ENCODE results near the gene ANKRD11.
A peak's percentile ranks its signal among the peaks of the same experiment; 100 is the strongest.

ANKRD11 gene

DNA sequence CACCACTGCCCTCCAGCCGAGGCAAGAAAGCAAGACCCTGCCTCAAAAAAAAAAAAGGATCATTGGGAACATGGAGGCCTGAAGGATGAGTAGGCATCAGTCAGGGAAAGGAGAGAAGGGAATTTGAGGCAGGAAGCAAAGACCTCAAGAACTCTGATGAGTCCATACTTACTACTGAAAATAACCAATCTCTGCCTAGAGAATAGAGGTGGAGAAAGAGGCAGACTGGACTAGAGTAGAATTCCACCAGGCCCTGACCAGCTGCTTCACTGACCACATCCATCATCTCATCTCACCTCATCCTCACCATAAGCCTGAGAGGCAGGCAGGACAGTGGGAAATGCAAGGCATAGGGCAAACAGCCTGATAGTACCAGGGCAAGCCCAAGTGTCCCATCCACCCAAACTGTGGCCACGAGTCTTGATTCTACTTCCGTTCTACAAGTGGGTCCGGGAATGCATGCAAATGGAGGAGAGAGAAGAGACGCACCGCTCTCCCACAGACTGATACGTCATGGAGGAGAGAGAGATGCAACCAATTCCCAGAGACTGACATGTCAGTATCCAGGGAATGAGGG is 17.1 kb downstream of the ANKRD11 start:
- no peak overlapping the region for H2BK15ac ChIP-seq (ENCODE audit: low read depth, poor library complexity, severe bottlenecking)
- no peak overlapping the region for H2AFZ ChIP-seq (ENCODE audit: low read depth, low read length)
- WGBS = 96% methylated on average over 7 of the region's 7 CpGs
- no peak overlapping the region for H2BK120ac ChIP-seq (ENCODE audit: low read depth, low read length)
- no peak overlapping the region for H2AK5ac ChIP-seq (ENCODE audit: low read length, severe bottlenecking)
- H3K9ac ChIP-seq (ENCODE audit: low read length) = no peak overlapping the region
- H3K4me3 ChIP-seq (ENCODE audit: insufficient read depth in 1 of 2, low read depth in 1 of 2, low read length in 2 of 2) = no peak overlapping the region
- peak overlapping the region in 1 of 2 experiments; percentile 6 for H3K18ac ChIP-seq (ENCODE audit: low read depth in 1 of 2, low read length in 2 of 2)
- peaks cover 0 to 3% of the 10 kb centered on the region in 2 experiments for H3K36me3 ChIP-seq (ENCODE audit: control insufficient read depth in 1 of 2, insufficient read depth in 2 of 2, low read depth in 1 of 2, low read length in 2 of 2)
- no peaks in the 10 kb centered on the region for H3K79me1 ChIP-seq (replicated peaks; ENCODE audit: low read length, poor library complexity, severe bottlenecking)
- no peak overlapping the region for H3K4ac ChIP-seq (ENCODE audit: low read depth in 1 of 2, low read length in 2 of 2)
- no peak overlapping the region for H3K14ac ChIP-seq (ENCODE audit: low read length in 2 of 2)
- peaks cover 27% of the 10 kb centered on the region for H3K4me1 ChIP-seq (ENCODE audit: control insufficient read depth, insufficient read depth, low read depth, low read length)
- no peak for DNase-seq
- H4K91ac ChIP-seq (ENCODE audit: low read length) = no peak overlapping the region
- no peak overlapping the region for H2BK5ac ChIP-seq (ENCODE audit: low read depth, low read length, poor library complexity, severe bottlenecking)
- H2BK12ac ChIP-seq (ENCODE audit: low read length in 2 of 2) = no peak overlapping the region
- H3K9me3 ChIP-seq (ENCODE audit: control insufficient read depth, low read length) = no peaks in the 10 kb centered on the region
- no peak overlapping the region for H3K23ac ChIP-seq (ENCODE audit: low read length in 2 of 2)
- no peak overlapping the region for H3K4me2 ChIP-seq (ENCODE audit: low read length, poor library complexity, severe bottlenecking)
- H3K27ac ChIP-seq (ENCODE audit: low read length, poor library complexity, severe bottlenecking) = no peak overlapping the region
- H3K27me3 ChIP-seq (ENCODE audit: control insufficient read depth in 1 of 2, insufficient read depth in 1 of 2, low read length in 2 of 2) = no peaks in the 10 kb centered on the region
- H4K8ac ChIP-seq (ENCODE audit: low read length) = no peak overlapping the region

DNA sequence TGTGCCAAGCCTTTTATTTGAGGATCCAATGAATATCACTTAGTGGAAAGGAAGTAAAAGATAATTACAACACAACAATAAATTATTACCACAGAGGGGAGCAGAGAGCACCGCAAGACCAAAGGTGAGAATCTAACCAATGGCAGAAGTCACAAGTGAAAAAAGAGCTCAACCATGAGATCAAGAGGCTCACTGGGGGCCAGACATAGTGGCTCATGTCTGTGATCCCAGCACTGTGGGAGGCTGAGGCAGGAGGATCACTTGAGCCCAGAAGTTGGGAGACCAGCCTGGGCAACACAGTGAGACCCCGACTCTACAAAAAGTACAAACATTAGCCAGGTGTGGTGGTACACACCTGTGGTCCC is 17.7 kb downstream of the ANKRD11 start:
- Histone ChIP-seq H3K9me3 (ENCODE audit: control insufficient read depth, low read length) (no peaks in the 10 kb centered on the region), H2BK120ac (ENCODE audit: low read depth, low read length) (no peak overlapping the region), H3K27me3 (ENCODE audit: control insufficient read depth in 1 of 2, insufficient read depth in 1 of 2, low read length in 2 of 2) (no peaks in the 10 kb centered on the region), H3K4me3 (ENCODE audit: insufficient read depth in 1 of 2, low read depth in 1 of 2, low read length in 2 of 2) (no peak overlapping the region), H2AFZ (ENCODE audit: low read depth, low read length) (no peak overlapping the region), H3K79me1 (replicated peaks; ENCODE audit: low read length, poor library complexity, severe bottlenecking) (no peaks in the 10 kb centered on the region), H3K18ac (ENCODE audit: low read depth in 1 of 2, low read length in 2 of 2) (peak overlapping the region in 1 of 2 experiments; percentile 6), H2AK5ac (ENCODE audit: low read length, severe bottlenecking) (no peak overlapping the region), H3K4me2 (ENCODE audit: low read length, poor library complexity, severe bottlenecking) (no peak overlapping the region), H3K27ac (ENCODE audit: low read length, poor library complexity, severe bottlenecking) (no peak overlapping the region), H3K36me3 (ENCODE audit: control insufficient read depth in 1 of 2, insufficient read depth in 2 of 2, low read depth in 1 of 2, low read length in 2 of 2) (peaks cover 0 to 3% of the 10 kb centered on the region in 2 experiments), H3K23ac (ENCODE audit: low read length in 2 of 2) (no peak overlapping the region), H4K8ac (ENCODE audit: low read length) (no peak overlapping the region), H3K9ac (ENCODE audit: low read length) (no peak overlapping the region), H3K14ac (ENCODE audit: low read length in 2 of 2) (no peak overlapping the region), H3K4me1 (ENCODE audit: control insufficient read depth, insufficient read depth, low read depth, low read length) (peaks cover 24% of the 10 kb centered on the region), H2BK12ac (ENCODE audit: low read length in 2 of 2) (no peak overlapping the region), H3K4ac (ENCODE audit: low read depth in 1 of 2, low read length in 2 of 2) (no peak overlapping the region), H4K91ac (ENCODE audit: low read length) (no peak overlapping the region), H2BK5ac (ENCODE audit: low read depth, low read length, poor library complexity, severe bottlenecking) (no peak overlapping the region), H2BK15ac (ENCODE audit: low read depth, poor library complexity, severe bottlenecking) (no peak overlapping the region)
- no peak for DNase-seq
- 94% methylated on average over 2 of the region's 2 CpGs for WGBS

- Histone ChIP-seq H4K8ac (ENCODE audit: low read length) (no peak overlapping the region), H3K14ac (ENCODE audit: low read length in 2 of 2) (no peak overlapping the region), H3K27me3 (ENCODE audit: control insufficient read depth in 1 of 2, insufficient read depth in 1 of 2, low read length in 2 of 2) (no peaks in the 10 kb centered on the region), H4K91ac (ENCODE audit: low read length) (no peak overlapping the region), H3K18ac (ENCODE audit: low read depth in 1 of 2, low read length in 2 of 2) (no peak overlapping the region), H2BK120ac (ENCODE audit: low read depth, low read length) (no peak overlapping the region), H3K4me3 (ENCODE audit: insufficient read depth in 1 of 2, low read depth in 1 of 2, low read length in 2 of 2) (no peak overlapping the region), H3K36me3 (ENCODE audit: control insufficient read depth in 1 of 2, insufficient read depth in 2 of 2, low read depth in 1 of 2, low read length in 2 of 2) (peaks cover 0 to 3% of the 10 kb centered on the region in 2 experiments), H2BK12ac (ENCODE audit: low read length in 2 of 2) (no peak overlapping the region), H3K4me2 (ENCODE audit: low read length, poor library complexity, severe bottlenecking) (no peak overlapping the region), H3K27ac (ENCODE audit: low read length, poor library complexity, severe bottlenecking) (no peak overlapping the region), H3K9ac (ENCODE audit: low read length) (no peak overlapping the region), H2AK5ac (ENCODE audit: low read length, severe bottlenecking) (no peak overlapping the region), H3K4ac (ENCODE audit: low read depth in 1 of 2, low read length in 2 of 2) (no peak overlapping the region), H3K79me1 (replicated peaks; ENCODE audit: low read length, poor library complexity, severe bottlenecking) (peaks cover 2% of the 10 kb centered on the region), H3K23ac (ENCODE audit: low read length in 2 of 2) (no peak overlapping the region), H2BK5ac (ENCODE audit: low read depth, low read length, poor library complexity, severe bottlenecking) (no peak overlapping the region), H3K4me1 (ENCODE audit: control insufficient read depth, insufficient read depth, low read depth, low read length) (peaks cover 13% of the 10 kb centered on the region), H2BK15ac (ENCODE audit: low read depth, poor library complexity, severe bottlenecking) (no peak overlapping the region), H3K9me3 (ENCODE audit: control insufficient read depth, low read length) (no peaks in the 10 kb centered on the region), H2AFZ (ENCODE audit: low read depth, low read length) (no peak overlapping the region)
- DNase-seq = no peak
- 95% methylated on average over 7 of the region's 7 CpGs for WGBS
Measured at GRCh38 chr16:89467382-89467781, 23.0 kb downstream of the ANKRD11 start.

- Histone ChIP-seq H2AK5ac (ENCODE audit: low read length, severe bottlenecking) (no peak overlapping the region), H3K79me1 (replicated peaks; ENCODE audit: low read length, poor library complexity, severe bottlenecking) (peaks cover 2% of the 10 kb centered on the region), H3K9me3 (ENCODE audit: control insufficient read depth, low read length) (no peaks in the 10 kb centered on the region), H2AFZ (ENCODE audit: low read depth, low read length) (no peak overlapping the region), H3K4me3 (ENCODE audit: insufficient read depth in 1 of 2, low read depth in 1 of 2, low read length in 2 of 2) (no peak overlapping the region), H2BK5ac (ENCODE audit: low read depth, low read length, poor library complexity, severe bottlenecking) (no peak overlapping the region), H3K36me3 (ENCODE audit: control insufficient read depth in 1 of 2, insufficient read depth in 2 of 2, low read depth in 1 of 2, low read length in 2 of 2) (peaks cover 0 to 3% of the 10 kb centered on the region in 2 experiments), H3K4me2 (ENCODE audit: low read length, poor library complexity, severe bottlenecking) (no peak overlapping the region), H3K18ac (ENCODE audit: low read depth in 1 of 2, low read length in 2 of 2) (no peak overlapping the region), H3K4ac (ENCODE audit: low read depth in 1 of 2, low read length in 2 of 2) (no peak overlapping the region), H2BK15ac (ENCODE audit: low read depth, poor library complexity, severe bottlenecking) (no peak overlapping the region), H3K4me1 (ENCODE audit: control insufficient read depth, insufficient read depth, low read depth, low read length) (peaks cover 13% of the 10 kb centered on the region), H3K27ac (ENCODE audit: low read length, poor library complexity, severe bottlenecking) (no peak overlapping the region), H3K9ac (ENCODE audit: low read length) (no peak overlapping the region), H2BK12ac (ENCODE audit: low read length in 2 of 2) (no peak overlapping the region), H2BK120ac (ENCODE audit: low read depth, low read length) (no peak overlapping the region), H4K8ac (ENCODE audit: low read length) (no peak overlapping the region), H3K23ac (ENCODE audit: low read length in 2 of 2) (no peak overlapping the region), H3K14ac (ENCODE audit: low read length in 2 of 2) (no peak overlapping the region), H4K91ac (ENCODE audit: low read length) (no peak overlapping the region), H3K27me3 (ENCODE audit: control insufficient read depth in 1 of 2, insufficient read depth in 1 of 2, low read length in 2 of 2) (no peaks in the 10 kb centered on the region)
- 95% methylated on average over 5 of the region's 5 CpGs for WGBS
- DNase-seq = no peak
Measured at GRCh38 chr16:89466920-89467319, 23.4 kb downstream of the ANKRD11 start.

Measured in mesenchymal stem cell (in vitro differentiated cells and primary cell).